Kidney (tissue), 14 donors: ENCODE results near the gene PANX1. TPM values are rescaled to one million over a fixed set of nuclear protein-coding genes. Genes with fewer than 3 reads are reported as not detected.

Experiments used
- DNase-seq, 5 donors: peaks; one replicate each; pipeline ENCODE4 v3.0.0-alpha.2; 2013 to 2020
- FAIRE-seq: peaks from 2 replicates; lab custom pipeline; 2012; peaks lifted over from hg19 to GRCh38; lab: Jason Lieb, UNC
- H3K27ac ChIP-seq, 2 donors: one replicate each; pipeline ENCODE4 v1.7.0; 2013; ENCODE audit warnings: low read depth in 2 of 2, low read length in 2 of 2, inconsistent platforms in 1 of 2
- H3K27me3 ChIP-seq: one replicate; pipeline ENCODE4 v1.7.1; 2013; ENCODE audit warnings: low read length, inconsistent platforms; ENCODE audit not compliant: control insufficient read depth, insufficient read depth
- H3K36me3 ChIP-seq, 3 donors: one replicate each; pipeline versions ENCODE4 v1.7.0 to v1.7.1; 2013; ENCODE audit warnings: low read length in 3 of 3, control low read depth in 1 of 3, inconsistent platforms in 1 of 3; ENCODE audit not compliant: insufficient read depth in 3 of 3, control insufficient read depth in 2 of 3
- H3K4me1 ChIP-seq, 3 donors: one replicate each; pipeline versions ENCODE4 v1.7.0 to v1.7.1; 2013; ENCODE audit warnings: low read length in 3 of 3, inconsistent platforms in 1 of 3, low read depth in 1 of 3; ENCODE audit not compliant: control insufficient read depth in 2 of 3, insufficient read depth in 2 of 3
- H3K4me3 ChIP-seq, 3 donors: one replicate each; pipeline versions ENCODE4 v1.7.0 to v1.8.1; 2013; ENCODE audit warnings: low read length in 3 of 3, control low read depth in 1 of 3, inconsistent platforms in 1 of 3
- H3K9ac ChIP-seq, 3 donors: one replicate each; pipeline versions ENCODE4 v1.7.0 to v1.7.1; 2013; ENCODE audit warnings: low read length in 3 of 3, control low read depth in 1 of 3, inconsistent platforms in 1 of 3
- H3K9me3 ChIP-seq, 3 donors: one replicate each; pipeline versions ENCODE4 v1.7.0 to v1.7.1; 2013; ENCODE audit warnings: low read length in 3 of 3, control low read depth in 1 of 3, inconsistent platforms in 1 of 3; ENCODE audit not compliant: control insufficient read depth in 2 of 3, insufficient read depth in 1 of 3
- CTCF ChIP-seq: IDR thresholded peaks from 3 replicates; pipeline ENCODE4 v1.5.1; 2012; ENCODE audit warnings: mild to moderate bottlenecking, moderate library complexity, borderline replicate concordance; ENCODE audit not compliant: insufficient read depth; ENCODE audit errors: extremely low read depth
- intact Hi-C: fragments of 100-400 bp; cut with DNase I; formaldehyde crosslinking; loops from one replicate; pipeline ENCODE4 v1.11.1; 2022
- polyA plus RNA-seq: library from polyadenylated mRNA; stranded (reverse); fragments of 350-450 nt; fragmentation: Illumina TruSeq; extraction: RNeasy Lipid Tissue Mini Kit (QIAGEN cat#74804); gene quantifications from one replicate; pipeline ENCODE4 v1.2.3, GENCODE V29; 2014; ENCODE audit warnings: low read depth, low replicate concordance; ENCODE audit not compliant: insufficient read depth
- total RNA-seq: library from RNA; stranded (reverse); fragmentation: NEBNext Ultra II Directional; extraction: Animal tissue kit (Norgen Biotek cat#: 25700); gene quantifications from one replicate; pipeline ENCODE4 v1.2.1, GENCODE V29; 2021
- donor health status: control.
- donor health status: control.
- donor health status: control.
- donor health status: control.
- donor health status: control.
- donor health status: DM: yes; HTN: yes; CAD: no.
- donor health status: Normal renal cell carcinoma (clear cell type).

Gene PANX1
- total and polyA plus RNA-seq, 2 donors from 2014 or later, result 5.3 to 13.9 TPM

- no peak overlapping the region for H3K9ac ChIP-seq
- FAIRE-seq (no peak), DNase-seq (no peak)
- no peaks in the 10 kb centered on the region for H3K4me1 ChIP-seq
- H3K27ac ChIP-seq, result no peak overlapping the region
- TF ChIP-seq CTCF, result no peak
- no peaks in the 10 kb centered on the region for H3K36me3 ChIP-seq
- intact Hi-C loops, result no loop called here
- H3K9me3 ChIP-seq, result no peaks in the 10 kb centered on the region
- no peaks in the 10 kb centered on the region for H3K27me3 ChIP-seq
- H3K4me3 ChIP-seq, result no peak overlapping the region
Measured at GRCh38 chr11:94194712-94195111, 66.1 kb downstream of the PANX1 start.

GRCh38 chr11:94196363-94196762 lies 67.7 kb downstream of the PANX1 start:
- Histone ChIP-seq H3K4me1 (no peaks in the 10 kb centered on the region), H3K9me3 (no peaks in the 10 kb centered on the region), H3K9ac (no peak overlapping the region), H3K4me3 (no peak overlapping the region), H3K27ac (no peak overlapping the region), H3K36me3 (no peaks in the 10 kb centered on the region), H3K27me3 (no peaks in the 10 kb centered on the region)
- TF ChIP-seq CTCF, result no peak
- no peak for FAIRE-seq
- no peak for DNase-seq
- intact Hi-C loops, result no loop called here

GRCh38 chr11:94198718-94199117 lies 70.1 kb downstream of the PANX1 start:
- no peak for DNase-seq
- no peaks in the 10 kb centered on the region for H3K4me1 ChIP-seq
- no peak for TF ChIP-seq CTCF
- H3K27me3 ChIP-seq, result no peaks in the 10 kb centered on the region
- intact Hi-C loops, result no loop called here
- H3K27ac ChIP-seq, result no peak overlapping the region
- H3K4me3 ChIP-seq, result no peak overlapping the region
- no peaks in the 10 kb centered on the region for H3K36me3 ChIP-seq
- no peak overlapping the region for H3K9ac ChIP-seq
- no peaks in the 10 kb centered on the region for H3K9me3 ChIP-seq
- no peak for FAIRE-seq
